Bone marrow (tissue), 2 donors: ENCODE data around the gene ACE.

Experiments used
- DNase-seq, 2 donors: peaks; one replicate each; lab custom pipeline; 2025; lab: John Stamatoyannopoulos, UW

Gene ACE

GRCh38 chr17:63474586-63475460 is 2.0 kb upstream of the ACE start:
- DNase-seq: no peak

GRCh38 chr17:63475491-63476412 is 1.1 kb upstream of the ACE start:
- DNase-seq: no peak

GRCh38 chr17:63476459-63476853 is 405 bp upstream of the ACE start:
- DNase-seq: no peak

GRCh38 chr17:63477480-63478440 is 899 bp downstream of the ACE start:
- DNase-seq: no peak

- DNase-seq: peak; percentile 41 to 75
These were observed 2.1 kb downstream of the ACE start for GRCh38 chr17:63478814-63479494.

GRCh38 chr17:63479495-63480184 is 2.8 kb downstream of the ACE start:
- DNase-seq: no peak

- DNase-seq: no peak
These were observed 3.4 kb downstream of the ACE start for GRCh38 chr17:63480192-63480784.

GRCh38 chr17:63480826-63481487 is 4.1 kb downstream of the ACE start:
- no peak for DNase-seq

GRCh38 chr17:63481488-63481870 is 4.6 kb downstream of the ACE start:
- no peak for DNase-seq

- no peak for DNase-seq
These were observed 5.6 kb downstream of the ACE start for GRCh38 chr17:63482509-63482908.

GRCh38 chr17:63483038-63483437 is 6.2 kb downstream of the ACE start:
- DNase-seq: no peak

- no peak for DNase-seq
These were observed 7.1 kb downstream of the ACE start for GRCh38 chr17:63483655-63484575.

GRCh38 chr17:63486317-63487013 is 9.6 kb downstream of the ACE start:
- no peak for DNase-seq

- no peak for DNase-seq
These were observed 10.1 kb downstream of the ACE start for GRCh38 chr17:63487014-63487339.

GRCh38 chr17:63488851-63489250 is 12.0 kb downstream of the ACE start:
- no peak for DNase-seq

GRCh38 chr17:63489291-63489690 is 12.4 kb downstream of the ACE start:
- no peak for DNase-seq

- DNase-seq: no peak
These were observed 13.5 kb downstream of the ACE start for GRCh38 chr17:63490329-63490728.

GRCh38 chr17:63490858-63491400 is 14.1 kb downstream of the ACE start:
- no peak for DNase-seq
